GM18873 (cell line): ENCODE results near the gene EXPH5.
A peak's percentile ranks its signal among the peaks of the same experiment; 100 is the strongest.
"Not testable (repeated sequence)": the region's sequence is repeated elsewhere in the genome, so short reads cannot be mapped to it uniquely, and the experiment has no call there.

Experiments
- ATAC-seq: cut with Tn5 transposase; IDR thresholded peaks from one replicate; pipeline ENCODE4 v1.9.1; 2021; ENCODE audit warnings: mild to moderate bottlenecking, moderate library complexity, moderate number of reproducible peaks; ENCODE audit not compliant: unreplicated experiment, low FRiP score

The EXPH5 gene, protein sequence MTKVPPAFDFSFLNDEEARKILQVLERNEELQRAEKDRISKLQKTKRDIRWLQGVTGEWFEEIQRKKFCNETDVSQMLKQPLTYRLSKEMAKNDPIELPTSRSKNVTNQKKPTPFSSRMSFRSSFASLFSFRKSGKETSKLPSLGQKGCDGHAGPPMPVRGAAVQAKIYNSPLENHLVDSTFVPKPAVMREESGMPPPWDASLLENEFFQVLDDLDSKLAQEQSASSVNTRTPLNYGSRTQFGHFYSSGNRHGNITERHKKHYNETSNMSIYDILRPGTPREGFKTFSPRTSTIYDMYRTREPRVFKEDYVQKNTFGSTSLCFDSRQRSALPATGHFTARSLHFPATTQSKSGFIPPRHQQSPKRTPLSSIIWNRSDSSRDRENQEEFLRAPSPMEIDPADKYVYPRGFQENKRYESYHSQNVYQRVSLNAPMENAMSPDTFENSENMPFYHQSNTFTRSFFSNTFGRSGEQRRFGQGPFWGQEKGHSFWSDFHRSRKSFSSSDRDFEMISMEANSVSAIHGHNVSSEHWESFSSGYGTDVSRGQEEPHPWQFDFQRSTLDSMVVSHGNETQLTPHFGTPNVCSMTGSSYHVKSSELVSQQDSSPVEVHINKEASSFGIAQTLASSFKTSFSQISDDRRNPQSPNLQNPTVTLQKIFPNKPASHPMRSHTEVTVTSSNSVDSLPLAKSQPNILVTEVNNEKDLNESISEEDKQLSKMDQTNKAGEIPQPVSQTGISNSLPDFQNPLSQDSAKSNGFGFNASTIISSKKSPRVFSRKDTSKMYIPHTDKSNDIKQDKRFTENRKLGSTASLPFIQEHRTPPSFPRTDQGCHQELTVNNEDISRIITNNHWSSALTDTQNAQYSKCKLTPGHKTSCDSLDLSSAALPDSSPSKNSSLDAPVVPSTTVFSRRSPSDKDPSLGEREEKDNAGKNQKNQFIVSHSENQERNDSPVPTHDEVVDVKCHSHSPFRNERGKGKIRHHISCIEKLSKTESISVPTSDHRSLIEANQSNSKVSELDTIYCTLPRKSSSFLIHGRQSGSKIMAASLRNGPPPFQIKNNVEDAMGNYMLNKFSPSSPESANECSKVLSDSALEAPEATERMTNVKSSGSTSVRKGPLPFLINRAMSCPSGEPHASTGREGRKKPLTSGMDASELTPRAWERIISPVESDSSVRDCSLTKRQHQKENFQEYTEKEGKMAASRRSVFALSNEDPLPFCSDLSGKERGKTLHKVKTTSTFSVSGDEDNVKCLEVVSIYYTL (N-terminal part only)

DNA sequence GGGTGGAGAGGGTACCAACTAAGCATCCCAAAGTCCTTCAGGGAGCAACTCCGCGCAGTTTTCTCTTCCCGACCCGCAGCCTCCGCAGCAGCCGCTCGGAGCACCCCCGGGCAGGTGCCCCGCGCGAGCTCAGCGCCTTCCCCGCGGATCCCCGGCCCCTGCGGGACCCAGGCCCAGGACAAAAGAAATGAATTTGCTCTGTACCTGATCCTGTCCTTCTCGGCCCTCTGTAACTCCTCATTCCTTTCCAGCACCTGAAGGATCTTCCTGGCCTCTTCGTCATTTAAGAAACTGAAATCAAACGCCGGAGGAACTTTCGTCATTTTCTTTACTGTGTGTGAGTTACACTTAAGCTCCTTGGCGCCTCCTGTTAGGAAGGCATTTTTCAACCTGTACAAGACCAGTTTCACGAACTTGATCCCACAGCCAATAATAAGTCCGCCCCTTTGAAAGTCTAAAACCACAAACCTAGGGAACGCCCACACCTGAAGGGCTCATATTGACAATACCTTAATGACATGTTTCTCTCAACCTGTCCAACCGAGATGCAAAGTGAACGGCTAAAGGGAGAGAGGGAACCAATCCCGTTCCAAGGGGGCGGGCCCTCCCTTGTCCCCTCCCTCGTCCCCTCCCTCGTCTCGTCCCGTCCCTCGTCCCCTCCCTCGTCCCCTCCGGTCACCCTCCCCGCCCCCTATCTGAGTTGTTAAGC is at the start of gene EXPH5:
EXPH5 (minus strand) TSS at position 555 of the 709 bp plus-strand sequence; CDS start at position 323, 232 bp downstream.
- ATAC-seq: peak; percentile 77

DNA sequence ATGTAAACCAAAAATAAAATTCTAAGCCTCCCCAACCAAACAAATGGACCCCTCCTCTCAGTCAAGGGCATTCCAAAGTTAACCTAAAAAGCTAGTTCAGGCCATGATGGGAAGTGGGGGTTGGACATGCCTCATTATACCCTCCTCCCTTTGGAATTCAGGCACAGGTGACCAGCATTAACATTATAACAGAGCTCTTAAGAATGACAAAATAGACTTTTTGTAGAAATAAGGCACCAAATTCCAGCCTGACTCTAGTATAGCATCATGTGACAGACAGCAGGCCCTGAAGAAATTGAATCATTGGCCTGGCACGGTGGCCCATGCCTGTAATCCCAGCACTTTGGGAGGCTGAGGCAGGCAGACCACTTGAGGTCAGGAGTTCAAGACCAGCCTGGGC is 48.2 kb upstream of the EXPH5 start:
- not testable (repeated sequence) for ATAC-seq

DNA sequence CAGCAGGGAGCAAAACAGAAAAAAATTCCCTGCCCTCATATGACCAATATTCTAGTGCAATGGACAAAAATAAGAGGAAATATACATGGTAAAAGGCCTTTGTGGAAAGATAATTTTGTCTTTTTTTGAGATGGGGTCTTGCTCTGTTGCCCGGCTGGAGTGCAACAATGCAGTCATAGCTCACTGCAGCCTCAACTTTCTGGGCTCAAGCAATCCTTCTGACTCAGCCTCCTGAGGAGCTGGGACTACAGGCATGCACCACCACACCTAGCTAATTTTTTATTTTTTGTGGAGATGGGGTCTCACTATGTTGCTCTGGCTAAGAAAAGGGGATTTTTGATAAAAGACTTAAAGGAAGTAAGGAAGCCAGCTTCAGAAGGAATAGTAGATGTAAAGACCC is 45.6 kb upstream of the EXPH5 start:
- ATAC-seq: no peak

DNA sequence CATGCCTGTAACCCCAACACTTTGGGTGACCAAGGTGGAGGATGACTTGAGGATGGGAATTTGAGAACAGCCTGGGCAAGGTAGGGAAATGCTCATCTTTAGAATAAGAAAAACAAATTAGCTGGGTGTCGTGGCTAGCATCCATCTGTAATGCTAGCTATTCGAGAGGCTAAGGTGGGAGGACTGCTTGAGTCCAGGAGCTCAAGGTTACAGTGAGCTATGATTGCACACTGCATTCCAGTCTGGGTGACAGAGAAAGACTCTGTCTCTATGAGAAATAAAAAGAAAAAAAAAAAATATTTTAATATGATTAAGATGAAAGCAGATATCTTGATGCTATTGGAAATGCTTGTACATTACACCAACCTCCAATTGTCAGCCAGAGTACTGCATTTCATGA is 42.7 kb upstream of the EXPH5 start:
- ATAC-seq: no peak

DNA sequence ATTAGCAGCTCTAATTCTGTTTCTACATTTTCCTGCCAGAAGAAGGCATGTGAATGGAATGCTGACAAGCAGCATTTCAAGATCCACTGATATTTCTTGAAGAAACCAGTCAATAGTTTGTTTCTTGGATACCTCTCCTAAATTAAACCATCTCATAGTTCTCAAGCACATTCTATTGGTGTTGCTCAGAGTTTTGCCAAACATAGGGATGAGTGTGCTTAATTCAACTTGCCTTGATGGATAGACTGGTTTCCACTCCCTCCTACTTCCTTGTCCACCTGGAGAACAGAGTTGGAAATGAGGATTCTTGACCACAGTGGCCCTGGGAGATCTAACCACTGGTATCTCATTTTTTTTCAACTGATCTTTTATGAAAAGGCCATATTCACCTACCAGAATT is 41.5 kb upstream of the EXPH5 start:
- no peak for ATAC-seq

DNA sequence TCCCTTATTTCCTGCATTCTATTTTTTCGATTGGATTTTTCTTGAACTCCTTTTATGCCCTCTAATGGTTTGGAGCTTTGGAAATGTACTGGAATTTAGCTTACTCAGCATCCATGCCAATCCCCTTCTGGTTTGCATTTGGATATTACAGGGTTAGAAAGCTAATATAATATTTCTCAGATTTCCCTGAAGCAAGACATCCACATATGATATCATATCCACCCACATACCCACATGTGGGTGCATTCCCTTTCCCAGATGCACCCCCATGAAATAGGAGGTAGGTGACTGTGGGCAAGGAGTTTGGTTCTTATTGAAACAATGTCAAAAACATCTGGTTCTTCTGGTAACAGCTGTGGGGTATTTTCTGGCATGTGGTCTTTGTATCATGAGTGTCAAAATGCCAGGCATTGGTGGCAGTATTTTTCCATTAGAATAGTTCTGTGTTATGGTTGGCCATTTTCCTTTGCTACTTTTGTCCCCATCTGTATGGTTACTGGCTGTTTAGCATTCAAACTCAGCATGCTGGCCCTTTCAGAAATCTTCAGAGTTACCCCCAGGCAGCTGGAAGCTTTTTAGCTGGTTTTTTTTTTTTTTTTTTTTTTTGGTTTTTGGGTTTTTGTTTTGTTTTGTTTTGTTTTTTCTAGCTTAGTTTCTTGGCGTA is 38.6 kb upstream of the EXPH5 start:
- ATAC-seq: no peak

DNA sequence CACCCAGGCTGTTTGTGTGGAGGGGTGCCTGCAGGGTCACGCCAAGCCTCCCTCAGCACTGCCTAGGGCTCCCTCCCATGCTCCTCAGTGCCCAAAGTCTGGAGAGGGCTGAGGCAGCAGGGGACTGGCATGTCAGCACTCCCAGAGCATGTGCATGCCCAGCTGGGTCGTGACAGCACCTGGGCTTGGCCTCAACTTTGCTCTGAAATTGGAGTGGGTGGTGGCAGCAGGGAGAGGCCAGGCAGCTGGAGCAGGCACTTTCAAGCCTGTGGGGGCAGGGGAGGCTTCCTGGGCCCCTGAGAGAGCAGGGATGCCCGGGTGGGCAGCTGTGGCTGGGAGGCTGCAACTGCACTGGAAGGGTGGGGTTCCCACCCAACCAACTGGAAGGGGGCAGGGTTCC is 35.7 kb upstream of the EXPH5 start:
- no peak for ATAC-seq

DNA sequence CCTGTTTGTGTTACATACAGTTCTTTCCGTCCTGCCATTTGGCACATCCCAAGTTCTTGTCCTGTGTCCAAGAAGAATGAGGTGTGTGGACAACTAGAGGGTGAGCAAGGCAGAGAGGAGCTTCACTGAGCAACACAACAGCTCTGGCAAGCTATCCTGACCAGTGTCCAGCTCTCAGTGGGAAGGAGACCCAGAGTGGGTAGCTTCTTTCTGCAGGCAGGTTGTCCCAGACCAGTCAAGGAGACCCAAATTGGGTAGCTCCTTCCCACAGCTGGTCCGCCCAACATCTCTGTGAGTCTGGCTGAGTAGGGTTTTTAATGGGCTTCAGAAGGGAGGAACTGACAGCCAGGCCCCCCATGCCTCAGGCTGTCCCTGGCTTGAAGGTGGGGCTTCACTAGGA is 35.2 kb upstream of the EXPH5 start:
- no peak for ATAC-seq

DNA sequence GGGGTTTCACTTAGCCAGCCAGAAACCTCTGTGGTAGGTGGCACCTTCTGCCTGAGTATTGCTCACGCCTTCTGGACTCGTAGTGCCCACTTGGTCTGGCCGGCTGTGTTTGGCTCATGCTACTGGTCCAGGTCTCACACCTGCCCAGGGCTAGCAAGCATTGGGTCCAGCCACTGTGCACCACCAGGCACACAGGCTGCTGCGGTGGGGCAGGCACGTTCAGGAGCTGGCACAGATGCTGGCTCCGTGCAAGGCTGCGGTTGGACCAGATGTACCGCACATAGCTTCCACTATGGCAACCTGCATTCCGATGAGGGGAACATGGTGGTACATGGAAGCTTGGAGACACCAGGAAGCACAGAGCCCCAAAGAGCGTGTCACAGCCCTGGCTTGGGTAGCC is 34.8 kb upstream of the EXPH5 start:
- no peak for ATAC-seq

DNA sequence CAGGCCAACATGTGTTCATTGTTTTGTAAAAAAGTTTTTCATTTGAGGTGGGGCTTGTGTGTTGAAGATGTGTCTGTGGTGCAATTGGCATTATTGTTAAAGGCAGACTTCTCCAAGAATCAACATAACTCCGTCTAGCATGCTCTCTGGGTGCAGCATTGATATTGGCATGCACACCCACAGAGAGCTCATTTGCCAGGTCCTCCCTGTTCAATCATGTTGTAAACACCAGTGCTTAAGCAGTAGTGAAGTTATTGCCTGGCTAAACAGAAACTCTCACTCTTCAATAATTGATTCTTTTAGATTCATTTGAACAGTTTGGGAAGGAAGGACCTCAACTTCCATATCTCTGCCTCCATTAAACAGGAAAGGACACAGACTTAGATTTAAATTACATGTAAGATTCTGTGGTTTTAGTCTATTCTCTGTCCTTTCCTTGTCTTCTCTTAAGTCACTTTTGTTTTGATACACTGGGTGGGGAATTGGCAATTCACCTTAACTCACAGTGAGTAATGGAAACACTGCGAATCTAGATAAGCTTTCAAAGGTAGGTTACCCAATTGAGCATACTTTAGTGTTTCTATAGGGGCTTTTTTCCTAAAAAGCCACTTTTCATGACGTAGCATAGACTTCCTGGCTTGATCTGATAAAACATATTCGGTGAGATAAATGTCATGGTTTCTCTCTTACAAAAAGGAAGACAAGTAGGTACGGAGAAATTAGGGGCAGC is 30.8 kb upstream of the EXPH5 start:
- no peak for ATAC-seq

DNA sequence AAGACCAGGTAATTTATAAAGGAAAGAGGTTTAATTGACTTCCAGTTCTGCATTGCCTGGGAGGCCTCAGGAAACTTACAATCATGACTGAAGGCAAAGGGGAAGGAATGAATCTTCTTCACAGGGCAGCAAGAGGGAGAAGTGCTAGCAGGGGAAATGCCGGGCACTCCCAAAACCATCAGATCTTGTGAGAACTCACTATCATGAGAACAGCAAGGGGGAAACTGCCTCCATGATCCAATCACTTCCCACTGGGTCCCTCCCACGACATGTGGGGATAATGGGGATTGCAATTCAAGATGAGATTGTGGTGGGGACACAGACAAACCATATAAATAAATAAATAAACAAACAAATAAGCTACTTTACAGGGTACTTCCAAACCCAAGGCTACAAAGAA is 28.8 kb upstream of the EXPH5 start:
- no peak for ATAC-seq

DNA sequence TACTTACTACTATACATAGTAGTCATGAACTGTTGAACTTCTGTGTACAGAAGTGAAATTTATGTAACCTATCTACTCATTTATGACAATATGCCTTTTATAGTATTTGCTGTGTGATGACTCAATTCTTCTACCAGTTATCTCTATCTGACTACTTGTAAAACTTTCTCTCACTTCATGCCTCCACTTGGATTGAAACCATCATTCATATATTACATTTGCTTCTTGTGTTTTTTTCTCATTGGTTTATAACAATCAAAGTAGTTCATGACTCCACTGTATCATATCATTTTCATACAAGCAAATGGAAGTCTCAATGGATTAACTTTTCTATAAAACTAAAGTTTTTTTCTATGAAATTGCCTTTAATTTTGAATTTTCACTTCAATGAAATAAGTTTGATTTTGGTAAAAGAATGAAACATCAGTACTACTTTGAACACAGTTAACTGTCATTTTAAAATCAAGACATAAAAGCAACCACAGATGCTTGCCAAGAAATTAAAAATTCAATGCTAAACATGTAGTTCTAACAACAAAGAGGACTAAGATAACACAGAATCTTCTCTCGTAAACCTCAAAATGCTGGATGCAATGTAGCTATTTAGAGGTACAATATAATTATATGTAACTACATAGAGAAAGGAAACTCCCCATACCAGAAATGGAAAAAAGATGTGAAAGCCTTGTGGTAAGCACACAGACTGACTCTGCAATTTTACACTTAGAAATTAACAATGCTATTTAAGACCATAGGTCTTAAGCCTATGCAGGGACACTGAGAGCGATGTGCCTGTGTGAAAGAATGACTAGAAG is 27.6 kb upstream of the EXPH5 start:
- ATAC-seq: peak; percentile 82

DNA sequence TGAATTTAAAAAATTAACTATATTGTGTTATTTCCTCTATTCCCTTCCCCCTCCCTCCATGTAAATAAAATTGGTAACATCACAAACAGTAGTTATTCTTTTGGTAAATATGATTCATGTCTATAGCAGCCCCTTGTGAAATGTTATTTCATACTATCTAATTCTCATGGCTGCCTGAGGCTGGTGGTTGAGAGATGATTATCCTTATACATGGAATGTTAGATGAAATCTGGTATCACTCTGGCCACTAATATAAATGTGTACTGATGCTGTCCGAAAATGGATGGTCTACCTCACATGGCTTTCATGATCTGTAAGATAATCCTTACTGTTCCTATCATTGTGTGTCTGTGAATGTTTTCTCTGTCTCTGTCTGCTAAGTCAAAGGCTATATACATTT is 25.0 kb upstream of the EXPH5 start:
- no peak for ATAC-seq

DNA sequence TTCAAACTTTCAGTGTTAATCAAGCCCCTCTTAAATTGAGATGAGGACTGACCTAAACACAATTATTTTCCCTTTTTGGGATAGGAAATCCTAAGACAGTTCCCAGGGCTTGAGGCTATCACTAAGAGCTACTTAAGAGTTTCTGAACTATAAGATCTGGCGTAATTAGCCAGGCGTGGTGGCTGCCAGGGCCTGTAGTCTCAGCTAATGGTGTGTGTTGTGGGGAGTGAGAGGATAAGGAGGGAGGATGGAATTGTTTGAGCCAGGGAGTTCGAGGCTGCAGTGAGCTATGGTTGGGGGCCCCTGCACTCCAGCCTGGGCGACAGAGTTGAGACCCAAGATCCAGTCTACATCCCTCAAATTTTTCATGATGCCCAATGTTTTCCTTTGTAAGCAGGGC is 23.5 kb upstream of the EXPH5 start:
- no peak for ATAC-seq

DNA sequence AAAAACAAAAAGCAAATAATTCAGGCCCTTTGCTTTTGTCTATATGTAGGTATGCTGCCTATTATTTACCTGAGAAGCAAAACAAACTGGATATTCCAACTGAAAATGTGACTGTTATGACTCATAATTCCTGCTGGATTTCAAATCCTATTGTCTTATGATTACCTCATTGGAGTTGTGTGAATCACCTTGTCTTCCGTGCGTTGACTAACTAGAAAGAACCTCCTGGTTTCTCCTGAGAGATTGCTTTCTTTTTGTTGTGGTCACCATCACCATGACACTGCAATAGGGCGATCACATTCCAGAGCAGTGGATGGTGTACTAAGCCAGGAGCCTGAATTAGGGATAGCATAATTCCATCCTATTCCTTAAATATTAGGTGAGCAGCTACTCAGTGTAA is 23.0 kb upstream of the EXPH5 start:
- ATAC-seq: no peak

DNA sequence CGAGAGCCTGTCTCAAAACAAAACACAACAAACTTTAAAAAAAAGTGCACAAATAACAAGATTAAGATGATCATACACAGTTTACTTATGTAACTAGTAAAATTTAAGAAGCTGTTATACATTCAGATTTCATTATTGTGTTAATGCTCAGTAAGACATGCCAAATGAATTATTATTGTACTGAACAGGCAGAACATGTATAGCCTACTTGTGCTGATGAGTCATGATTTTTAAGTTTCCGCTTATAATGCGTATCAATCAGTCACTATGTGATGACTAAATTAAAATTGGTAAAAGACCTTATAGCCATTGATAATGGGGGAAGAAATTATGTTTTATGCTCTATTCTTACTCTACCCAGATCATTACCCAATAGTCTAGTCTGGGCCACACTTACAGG is 20.5 kb upstream of the EXPH5 start:
- no peak for ATAC-seq

DNA sequence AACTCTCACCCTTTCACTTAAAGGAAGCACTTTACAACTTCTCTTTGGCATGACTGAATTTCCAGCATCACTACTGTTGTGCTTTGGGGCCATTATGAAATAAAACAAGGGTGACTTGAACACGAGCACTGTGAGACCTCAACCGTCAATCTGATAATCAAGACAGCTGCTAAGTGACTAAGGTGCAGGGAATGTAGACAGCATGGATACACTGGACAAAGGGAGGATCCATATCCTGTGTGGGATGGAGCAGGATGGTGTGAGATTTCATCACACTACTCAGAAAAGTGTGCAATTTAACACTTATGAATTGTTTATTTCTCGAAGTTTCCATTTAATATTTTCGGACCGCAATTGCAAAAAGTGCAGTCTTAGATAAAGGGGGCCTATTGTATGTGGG is 16.1 kb upstream of the EXPH5 start:
- ATAC-seq: no peak

DNA sequence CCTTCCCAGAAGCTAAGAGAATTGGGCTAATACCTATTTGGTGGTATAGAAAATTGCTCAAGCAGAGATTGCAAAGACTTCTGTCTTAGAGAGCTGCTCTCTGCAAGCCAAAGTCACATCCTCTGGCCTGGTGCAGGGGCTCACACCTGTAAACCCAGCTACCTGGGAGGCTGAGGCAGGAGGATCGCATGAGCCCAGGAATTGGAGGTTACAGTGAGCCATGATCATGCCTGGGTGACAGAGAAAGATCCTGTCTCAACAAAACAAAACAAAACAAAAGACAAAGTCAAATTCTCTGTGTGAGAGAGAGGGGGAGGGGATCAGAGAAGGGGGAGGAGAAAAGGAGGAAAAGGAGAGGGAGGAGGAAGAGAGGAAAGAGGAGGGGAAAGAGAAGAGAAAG is 15.0 kb upstream of the EXPH5 start:
- no peak for ATAC-seq
